Measurements from ENCODE around the gene ARHGDIG.

DNA sequence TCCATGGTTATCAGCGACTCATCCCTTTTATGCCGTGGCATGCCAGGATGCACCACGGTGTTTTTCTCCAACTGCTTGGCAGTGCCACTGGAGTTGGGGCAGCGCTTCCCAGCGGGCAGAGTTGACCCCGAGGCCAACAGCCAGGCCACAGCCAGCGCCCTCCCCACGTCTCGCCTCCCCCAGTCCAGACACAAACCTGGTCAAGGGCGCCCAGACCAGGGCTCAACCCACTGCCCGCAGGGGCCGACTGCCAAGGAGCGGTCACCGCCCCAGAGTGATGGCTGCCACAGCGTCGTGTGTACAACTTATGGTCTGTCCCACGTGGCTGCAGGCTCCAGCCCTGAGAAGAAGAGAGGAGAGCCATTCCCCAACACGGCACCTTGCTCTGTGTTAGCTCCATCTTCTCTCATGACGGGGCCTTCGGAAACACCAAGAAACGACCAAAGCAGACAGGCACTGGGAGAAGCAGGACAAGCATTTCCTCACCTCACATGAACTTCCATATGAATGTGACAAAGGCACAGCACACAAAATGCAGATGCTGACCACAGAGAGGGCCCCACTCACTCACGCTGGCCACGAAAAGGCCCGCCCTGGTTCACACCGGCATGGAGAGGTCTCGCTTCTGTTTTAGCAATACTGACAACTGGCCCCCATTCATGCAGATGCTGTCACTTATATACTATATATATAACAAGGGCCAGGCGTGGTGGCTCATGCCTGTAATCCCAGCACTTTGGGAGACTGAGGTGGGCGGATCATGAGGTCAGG, 45.2 kb downstream of the ARHGDIG start:
- TF ChIP-seq, protein P1, sequence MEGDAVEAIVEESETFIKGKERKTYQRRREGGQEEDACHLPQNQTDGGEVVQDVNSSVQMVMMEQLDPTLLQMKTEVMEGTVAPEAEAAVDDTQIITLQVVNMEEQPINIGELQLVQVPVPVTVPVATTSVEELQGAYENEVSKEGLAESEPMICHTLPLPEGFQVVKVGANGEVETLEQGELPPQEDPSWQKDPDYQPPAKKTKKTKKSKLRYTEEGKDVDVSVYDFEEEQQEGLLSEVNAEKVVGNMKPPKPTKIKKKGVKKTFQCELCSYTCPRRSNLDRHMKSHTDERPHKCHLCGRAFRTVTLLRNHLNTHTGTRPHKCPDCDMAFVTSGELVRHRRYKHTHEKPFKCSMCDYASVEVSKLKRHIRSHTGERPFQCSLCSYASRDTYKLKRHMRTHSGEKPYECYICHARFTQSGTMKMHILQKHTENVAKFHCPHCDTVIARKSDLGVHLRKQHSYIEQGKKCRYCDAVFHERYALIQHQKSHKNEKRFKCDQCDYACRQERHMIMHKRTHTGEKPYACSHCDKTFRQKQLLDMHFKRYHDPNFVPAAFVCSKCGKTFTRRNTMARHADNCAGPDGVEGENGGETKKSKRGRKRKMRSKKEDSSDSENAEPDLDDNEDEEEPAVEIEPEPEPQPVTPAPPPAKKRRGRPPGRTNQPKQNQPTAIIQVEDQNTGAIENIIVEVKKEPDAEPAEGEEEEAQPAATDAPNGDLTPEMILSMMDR (IDR thresholded peaks at IDR 0.05; ENCODE audit: low read depth, low read length): no peak
- TF ChIP-seq EZH2phosphoT487 (IDR thresholded peaks at IDR 0.05; ENCODE audit: low read depth): no peak

Data from OCI-LY3 (cell line).